SHP77 treated with DMSO at 0.1 percent for 48 hours (cell line): ENCODE results near the gene APOBEC3F.
"Not testable (repeated sequence)": the region's sequence is repeated elsewhere in the genome, so short reads cannot be mapped to it uniquely, and the experiment has no call there.

Source experiments
- DNase-seq: peaks from one replicate; lab custom pipeline; 2025; lab: John Stamatoyannopoulos, UW

Gene APOBEC3F

GRCh38 chr22:39040538-39041296 lies at the start of gene APOBEC3F:
TSS of gene APOBEC3F (plus strand) at chr22:39040864. CDS start at chr22:39040961, 97 bp downstream.
- not testable (repeated sequence) for DNase-seq

GRCh38 chr22:38992871-38993371 lies 47.7 kb upstream of the APOBEC3F start:
- DNase-seq, result peak; percentile 68

- DNase-seq, result no peak
Measured at GRCh38 chr22:38996105-38996504, 44.6 kb upstream of the APOBEC3F start.

- no peak for DNase-seq
Measured at GRCh38 chr22:38997518-38997917, 43.1 kb upstream of the APOBEC3F start.

- DNase-seq, result peak; percentile 74
Measured at GRCh38 chr22:39003165-39003638, 37.5 kb upstream of the APOBEC3F start.

- no peak for DNase-seq
Measured at GRCh38 chr22:39007177-39007576, 33.5 kb upstream of the APOBEC3F start.

- DNase-seq, result not testable (repeated sequence)
Measured at GRCh38 chr22:39008271-39008850, 32.3 kb upstream of the APOBEC3F start.

- DNase-seq, result no peak
Measured at GRCh38 chr22:39010946-39011345, 29.7 kb upstream of the APOBEC3F start.

GRCh38 chr22:39012533-39013511 lies 27.8 kb upstream of the APOBEC3F start:
- DNase-seq, result no peak

GRCh38 chr22:39013561-39013941 lies 27.1 kb upstream of the APOBEC3F start:
- not testable (repeated sequence) for DNase-seq

GRCh38 chr22:39013942-39014722 lies 26.5 kb upstream of the APOBEC3F start, which contains the start of gene APOBEC3C:
TSS of gene APOBEC3C (plus strand) at chr22:39014257. CDS start at chr22:39014363, 106 bp downstream.
- peak; percentile 24 for DNase-seq

- DNase-seq, result not testable (repeated sequence)
Measured at GRCh38 chr22:39014723-39015121, 25.9 kb upstream of the APOBEC3F start.

- no peak for DNase-seq
Measured at GRCh38 chr22:39016592-39016991, 24.1 kb upstream of the APOBEC3F start.

- DNase-seq, result no peak
Measured at GRCh38 chr22:39017596-39018365, 22.9 kb upstream of the APOBEC3F start.

- not testable (repeated sequence) for DNase-seq
Measured at GRCh38 chr22:39020021-39020651, 20.5 kb upstream of the APOBEC3F start.

- no peak for DNase-seq
Measured at GRCh38 chr22:39021552-39022250, 19.0 kb upstream of the APOBEC3F start.

GRCh38 chr22:39024519-39025308 lies 15.9 kb upstream of the APOBEC3F start:
- DNase-seq, result no peak

GRCh38 chr22:39026509-39027150 lies 14.0 kb upstream of the APOBEC3F start:
- DNase-seq, result no peak
